ENCODE results near the gene GDI2. TPM values are rescaled to one million over a fixed set of nuclear protein-coding genes. Genes with fewer than 3 reads are reported as not detected.

GDI2 gene
- polyA plus RNA-seq, 1 donor (not counting 4 experiments of a cell fraction or from before 2014, with no cell fraction given) = 293 TPM

- H3K27me3 ChIP-seq (ENCODE audit: control insufficient read depth, extremely low read depth, insufficient read depth, low read length) = peaks cover 9% of the 10 kb centered on the region
- H3K4me2 ChIP-seq (ENCODE audit: control insufficient read depth, extremely low read depth, insufficient read depth, low read depth, low read length) = no peak overlapping the region
- no peaks in the 10 kb centered on the region for H3K4me1 ChIP-seq (ENCODE audit: control insufficient read depth, extremely low read depth, insufficient read depth, low read length)
- H3K27ac ChIP-seq (ENCODE audit: control insufficient read depth, insufficient read depth, low read length) = no peak overlapping the region
- H3K9ac ChIP-seq (ENCODE audit: control insufficient read depth, extremely low read depth, insufficient read depth, low read length) = no peak overlapping the region
- no peaks in the 10 kb centered on the region for H3K79me2 ChIP-seq (ENCODE audit: control insufficient read depth, insufficient read depth, low read length)
- dilution Hi-C loops (cut with MboI; ENCODE audit: extremely low pct_ligation_motif_present, low sequenced_read_pairs) = no loop called here
- FAIRE-seq (no peak), DNase-seq (ENCODE audit: low read depth, low spot score) (no peak)
- H2AFZ ChIP-seq (ENCODE audit: control insufficient read depth, low read length) = no peak overlapping the region
- no peak overlapping the region for H3K4me3 ChIP-seq (ENCODE audit: control insufficient read depth in 2 of 3, extremely low read depth in 1 of 3, insufficient read depth in 2 of 3, low read depth in 1 of 3, low read length in 3 of 3)
- H3K36me3 ChIP-seq (ENCODE audit: control insufficient read depth in 2 of 2, extremely low read depth in 1 of 2, insufficient read depth in 2 of 2, low read length in 2 of 2) = no peaks in the 10 kb centered on the region
- no peaks in the 10 kb centered on the region for H3K9me3 ChIP-seq (ENCODE audit: control insufficient read depth, low read depth, low read length)
- TF ChIP-seq EZH2 (IDR thresholded peaks at IDR 0.05; ENCODE audit: low read length) = no peak
- TF ChIP-seq CTCF (optimal IDR thresholded peaks at IDR 0.05 in 1 of 3, IDR thresholded peaks at IDR 0.05 in 1 of 3, conservative IDR thresholded peaks at IDR 0.05 in 1 of 3; ENCODE audit: extremely low read depth in 1 of 3, insufficient read depth in 2 of 3, low read length in 3 of 3) = no peak
- no peaks in the 10 kb centered on the region for H3K9me1 ChIP-seq (ENCODE audit: control insufficient read depth, extremely low read depth, insufficient read depth, low read length)
- no peaks in the 10 kb centered on the region for H4K20me1 ChIP-seq (ENCODE audit: control insufficient read depth, extremely low read depth, insufficient read depth, low read length)
These were observed 22.3 kb upstream of the GDI2 start for GRCh38 chr10:5835446-5836095.

GRCh38 chr10:5833814-5834213, 20.6 kb upstream of the GDI2 start:
- Histone ChIP-seq H4K20me1 (ENCODE audit: control insufficient read depth, extremely low read depth, insufficient read depth, low read length) (no peaks in the 10 kb centered on the region), H3K4me2 (ENCODE audit: control insufficient read depth, extremely low read depth, insufficient read depth, low read depth, low read length) (no peak overlapping the region), H3K9ac (ENCODE audit: control insufficient read depth, extremely low read depth, insufficient read depth, low read length) (no peak overlapping the region), H3K79me2 (ENCODE audit: control insufficient read depth, insufficient read depth, low read length) (no peaks in the 10 kb centered on the region), H2AFZ (ENCODE audit: control insufficient read depth, low read length) (no peak overlapping the region), H3K4me3 (ENCODE audit: control insufficient read depth in 2 of 3, extremely low read depth in 1 of 3, insufficient read depth in 2 of 3, low read depth in 1 of 3, low read length in 3 of 3) (no peak overlapping the region), H3K4me1 (ENCODE audit: control insufficient read depth, extremely low read depth, insufficient read depth, low read length) (no peaks in the 10 kb centered on the region), H3K36me3 (ENCODE audit: control insufficient read depth in 2 of 2, extremely low read depth in 1 of 2, insufficient read depth in 2 of 2, low read length in 2 of 2) (no peaks in the 10 kb centered on the region), H3K27ac (ENCODE audit: control insufficient read depth, insufficient read depth, low read length) (no peak overlapping the region), H3K9me1 (ENCODE audit: control insufficient read depth, extremely low read depth, insufficient read depth, low read length) (no peaks in the 10 kb centered on the region), H3K9me3 (ENCODE audit: control insufficient read depth, low read depth, low read length) (no peaks in the 10 kb centered on the region), H3K27me3 (ENCODE audit: control insufficient read depth, extremely low read depth, insufficient read depth, low read length) (peaks cover 9% of the 10 kb centered on the region)
- no peak for FAIRE-seq
- dilution Hi-C loops (cut with MboI; ENCODE audit: extremely low pct_ligation_motif_present, low sequenced_read_pairs) = no loop called here
- DNase-seq (ENCODE audit: low read depth, low spot score) = no peak
- TF ChIP-seq EZH2 (IDR thresholded peaks at IDR 0.05; ENCODE audit: low read length) (no peak), CTCF (optimal IDR thresholded peaks at IDR 0.05 in 1 of 3, IDR thresholded peaks at IDR 0.05 in 1 of 3, conservative IDR thresholded peaks at IDR 0.05 in 1 of 3; ENCODE audit: extremely low read depth in 1 of 3, insufficient read depth in 2 of 3, low read length in 3 of 3) (no peak)

Measured in keratinocyte (primary cell).